ENCODE data around the gene HBB.

HBB gene

GRCh38 chr11:5246772-5247471 lies 20.1 kb upstream of the HBB start:
- DNase-seq = no peak

- DNase-seq = no peak
These were observed 18.3 kb upstream of the HBB start for GRCh38 chr11:5245155-5245554.

GRCh38 chr11:5243816-5244180 lies 16.9 kb upstream of the HBB start:
- DNase-seq = no peak

DNA sequence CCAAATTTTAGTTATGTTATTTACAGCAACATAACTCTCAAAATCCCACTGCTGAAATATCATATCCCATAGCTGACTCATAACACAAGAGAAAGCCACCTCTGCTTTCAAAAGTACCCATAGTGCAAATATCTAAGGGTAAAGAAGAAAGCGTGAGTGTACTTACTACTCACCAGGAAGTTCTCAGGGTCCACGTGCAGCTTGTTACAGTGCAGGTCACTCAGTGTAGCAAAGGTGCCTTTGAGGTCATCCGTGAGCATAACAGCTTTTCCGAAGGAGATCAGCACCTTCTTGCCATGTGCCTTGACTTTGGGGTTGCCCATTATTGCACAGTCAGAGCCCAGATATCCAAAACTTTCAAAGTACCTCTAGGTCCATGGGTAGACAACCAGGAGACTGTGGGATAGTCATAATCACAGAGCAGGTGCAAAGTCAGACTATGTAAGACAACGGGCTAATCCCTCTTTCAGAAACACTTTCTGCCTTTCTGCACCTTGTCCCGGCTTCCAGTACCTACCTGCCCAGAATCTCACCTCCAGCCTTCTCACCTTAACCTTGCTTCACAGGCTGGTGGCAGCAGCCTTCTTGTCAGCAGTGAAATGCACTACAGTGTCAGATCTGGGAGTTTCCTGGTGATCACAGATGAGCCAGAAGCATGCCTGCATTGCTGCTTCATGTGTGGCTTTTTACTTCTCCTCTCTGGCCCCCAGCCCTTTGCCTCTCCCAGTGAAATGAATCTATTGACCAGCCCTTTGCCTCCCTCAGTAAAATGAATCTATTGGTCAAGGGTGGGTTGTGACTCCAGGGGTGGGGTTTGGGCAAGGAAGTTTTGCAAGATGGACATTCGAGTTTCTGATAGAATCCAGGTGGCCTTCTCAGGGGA lies 16.3 kb upstream of the HBB start:
- no peak for DNase-seq

DNA sequence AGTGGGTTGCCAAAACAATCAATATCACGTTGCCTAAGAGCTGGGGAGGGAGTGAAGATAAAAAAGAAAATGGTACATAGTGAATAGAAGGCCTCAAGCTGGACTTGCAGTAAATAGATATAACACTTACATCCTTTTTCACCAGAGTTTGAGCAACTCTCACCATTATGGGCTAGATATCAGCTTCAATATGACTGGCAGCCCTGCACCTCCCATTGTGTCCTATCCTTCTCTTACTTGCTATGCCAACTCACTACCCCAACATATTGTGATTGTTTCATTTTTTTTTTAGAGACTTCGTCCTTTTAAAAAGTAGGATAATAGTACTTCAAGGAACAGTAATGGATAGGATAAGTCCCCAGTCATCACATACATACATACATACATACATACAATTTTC lies 15.3 kb upstream of the HBB start:
- no peak for DNase-seq

DNA sequence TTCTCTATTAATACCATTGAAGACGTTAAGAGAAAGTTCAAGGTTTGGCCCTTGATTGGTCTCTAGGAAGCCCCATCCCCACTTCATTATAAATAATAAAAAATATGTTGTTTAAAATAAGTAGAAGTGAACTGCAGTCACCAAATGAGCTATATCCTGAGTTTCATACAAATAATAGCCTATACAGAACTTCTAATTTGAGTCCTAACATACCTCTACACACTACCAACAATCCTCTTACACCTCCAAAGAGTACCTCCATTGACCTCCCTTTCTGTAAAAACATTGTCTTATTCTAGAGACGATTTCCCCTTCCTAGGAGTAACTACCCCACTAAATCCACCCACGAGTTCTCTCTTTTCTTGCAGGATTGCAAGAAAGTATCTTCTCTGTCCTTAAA lies 14.6 kb upstream of the HBB start:
- no peak for DNase-seq

DNA sequence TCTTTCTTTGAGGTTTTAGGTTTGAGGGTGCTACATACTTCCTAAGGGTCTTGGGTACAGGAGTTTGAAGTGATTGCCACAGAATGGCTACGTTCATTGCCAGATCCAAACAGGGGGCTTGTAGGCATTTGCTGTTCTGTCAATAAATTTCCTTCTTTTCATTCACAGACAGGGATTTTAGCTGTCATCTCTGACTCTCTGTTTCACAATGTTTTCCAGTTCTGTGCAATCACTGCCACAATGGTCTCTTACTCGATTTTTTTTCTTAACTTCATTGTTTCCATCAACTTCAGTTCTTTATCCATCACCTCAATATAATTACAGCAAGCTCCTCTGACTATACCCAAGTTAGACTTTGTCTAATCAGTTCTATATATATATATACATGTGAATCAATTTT lies 13.6 kb upstream of the HBB start:
- no peak for DNase-seq

GRCh38 chr11:5240056-5240455 lies 13.2 kb upstream of the HBB start:
- no peak for DNase-seq

DNA sequence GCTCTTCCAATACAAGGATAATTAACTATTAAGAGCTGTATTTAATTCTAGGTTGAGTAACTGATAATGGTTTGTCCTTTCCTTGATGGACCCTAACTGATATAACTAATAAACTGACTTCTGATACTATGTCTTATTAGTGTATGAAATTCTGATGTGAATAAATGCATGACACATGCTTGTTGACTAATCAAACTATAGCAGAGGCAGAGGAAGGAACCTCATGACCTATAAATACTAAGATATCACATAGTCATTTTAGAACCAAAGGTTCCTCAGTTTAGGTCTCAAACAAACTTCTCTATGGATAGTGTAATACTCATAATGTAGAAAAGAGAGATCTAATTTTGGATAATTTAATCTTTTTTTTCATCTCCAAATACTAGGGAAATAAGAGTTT lies 12.2 kb upstream of the HBB start:
- DNase-seq = no peak

DNA sequence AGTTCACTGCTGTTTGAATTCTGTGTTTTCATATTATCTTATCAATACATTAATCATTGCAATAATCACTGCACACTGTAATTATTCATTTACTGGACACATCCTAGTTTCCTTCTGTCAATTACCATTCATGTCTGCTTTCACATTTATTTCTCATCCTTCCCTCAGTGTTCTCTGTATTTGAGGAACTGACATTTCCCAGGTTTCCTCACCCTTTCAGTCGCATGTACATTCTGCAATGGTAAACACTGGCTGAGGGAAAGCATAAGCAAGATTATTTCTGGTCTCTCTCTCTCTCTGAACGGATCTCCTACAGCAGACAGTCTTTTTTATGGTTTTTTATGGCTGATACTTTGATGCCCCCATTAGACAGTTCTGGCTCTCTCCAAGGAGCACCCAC lies 11.6 kb upstream of the HBB start:
- DNase-seq = no peak

DNA sequence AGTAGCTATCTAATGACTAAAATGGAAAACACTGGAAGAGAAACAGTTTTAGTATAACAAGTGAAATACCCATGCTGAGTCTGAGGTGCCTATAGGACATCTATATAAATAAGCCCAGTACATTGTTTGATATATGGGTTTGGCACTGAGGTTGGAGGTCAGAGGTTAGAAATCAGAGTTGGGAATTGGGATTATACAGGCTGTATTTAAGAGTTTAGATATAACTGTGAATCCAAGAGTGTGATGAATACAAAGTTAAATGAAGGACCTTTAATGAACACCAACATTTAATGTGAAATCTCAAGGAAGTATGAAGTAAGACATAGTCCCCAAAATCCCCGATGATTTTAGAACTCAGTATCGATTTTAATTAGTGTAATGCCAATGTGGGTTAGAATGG lies 10.5 kb upstream of the HBB start:
- no peak for DNase-seq

DNA sequence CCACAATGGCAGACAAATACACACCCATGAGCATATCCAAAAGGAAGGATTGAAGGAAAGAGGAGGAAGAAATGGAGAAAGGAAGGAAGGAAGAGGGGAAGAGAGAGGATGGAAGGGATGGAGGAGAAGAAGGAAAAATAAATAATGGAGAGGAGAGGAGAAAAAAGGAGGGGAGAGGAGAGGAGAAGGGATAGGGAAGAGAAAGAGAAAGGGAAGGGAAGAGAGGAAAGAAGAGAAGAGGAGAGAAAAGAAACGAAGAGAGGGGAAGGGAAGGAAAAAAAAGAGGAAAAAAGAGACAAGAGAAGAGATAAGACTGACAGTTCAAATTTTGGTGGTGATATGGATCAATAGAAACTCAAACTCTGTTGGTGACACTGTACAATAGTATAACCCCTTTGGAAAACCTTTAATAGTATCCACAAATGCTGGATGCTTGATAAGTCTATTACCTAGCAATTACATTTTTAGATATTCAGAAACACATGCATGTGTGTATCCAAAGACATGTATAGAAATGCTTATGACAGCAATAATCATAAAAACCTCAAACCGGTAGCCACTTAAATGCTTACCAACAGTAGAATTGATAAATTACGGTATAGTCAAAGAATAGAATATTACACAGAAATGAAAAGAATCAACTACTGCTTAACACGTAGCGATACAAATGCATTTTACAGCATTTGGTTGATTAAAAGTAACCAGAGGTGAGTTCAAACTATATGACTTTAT lies 8.7 kb upstream of the HBB start:
- DNase-seq = no peak

GRCh38 chr11:5234381-5234834 lies 7.5 kb upstream of the HBB start, which contains the start of gene HBD:
Gene HBD (minus strand): TSS chr11:5234483. CDS start chr11:5234433, 50 bp downstream.
- peak; percentile 64 for DNase-seq

GRCh38 chr11:5233307-5233706 lies 6.4 kb upstream of the HBB start:
- DNase-seq = no peak

DNA sequence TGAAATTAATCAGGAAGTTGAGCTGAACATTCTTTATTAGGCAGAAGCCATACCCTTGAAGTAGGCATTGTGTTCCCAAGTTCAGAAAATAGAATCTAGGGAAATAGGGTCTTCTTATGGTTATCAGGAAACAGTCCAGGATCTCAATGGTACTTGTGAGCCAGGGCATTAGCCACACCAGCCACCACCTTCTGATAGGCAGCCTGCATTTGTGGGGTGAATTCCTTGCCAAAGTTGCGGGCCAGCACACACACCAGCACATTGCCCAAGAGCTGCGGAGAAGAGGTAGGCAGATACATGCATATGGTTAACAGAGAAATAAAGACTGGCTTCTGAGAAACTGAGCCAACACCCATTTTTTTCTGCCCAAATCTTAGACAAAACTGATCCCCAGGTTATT lies 6.0 kb upstream of the HBB start:
- DNase-seq = no peak

- peak; percentile 11 for DNase-seq
These were observed 5.3 kb upstream of the HBB start for GRCh38 chr11:5232176-5232575.

DNA sequence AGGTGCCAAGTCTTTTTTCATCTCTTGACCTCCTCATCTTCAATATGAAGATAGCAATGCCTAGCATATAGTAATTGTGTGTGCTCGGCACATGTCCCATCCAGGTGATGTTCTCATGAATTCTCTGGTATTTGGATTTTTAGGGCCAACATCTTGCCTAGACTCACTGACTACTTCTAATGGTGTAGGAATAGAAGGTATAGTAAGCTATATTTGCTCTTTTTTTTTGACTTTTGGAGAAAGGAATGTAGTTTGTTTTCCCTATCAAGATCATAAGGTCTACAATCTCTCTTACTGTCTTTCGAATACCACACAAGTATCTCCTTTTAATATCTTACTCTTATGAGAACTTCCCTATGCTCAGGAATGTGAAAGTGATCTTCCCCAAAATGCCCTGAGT lies 4.2 kb upstream of the HBB start:
- DNase-seq = no peak

- DNase-seq = no peak
These were observed 3.4 kb upstream of the HBB start for GRCh38 chr11:5230266-5230665.

DNA sequence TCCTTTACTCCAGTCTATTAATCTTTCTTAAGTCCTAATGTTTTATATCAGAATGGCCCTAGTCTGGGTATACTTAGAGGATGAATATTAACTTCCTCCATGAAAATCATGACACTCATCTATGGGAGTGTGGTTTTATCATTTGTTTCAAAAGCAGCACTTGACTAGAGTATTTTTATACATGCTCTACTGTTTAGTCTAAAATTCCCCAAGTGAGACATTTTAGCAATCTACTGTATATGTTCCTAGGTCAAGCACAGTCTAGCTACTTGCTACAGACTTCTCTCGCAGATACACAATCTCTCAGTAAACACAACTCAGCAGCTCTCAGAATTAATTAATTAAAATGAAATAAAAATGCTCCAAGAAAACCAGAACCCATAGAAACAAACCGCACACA lies 2.9 kb upstream of the HBB start:
- DNase-seq = no peak

GRCh38 chr11:5229356-5229755 lies 2.5 kb upstream of the HBB start:
- no peak for DNase-seq

- no peak for DNase-seq
These were observed 1.3 kb upstream of the HBB start for GRCh38 chr11:5228124-5228523.

GRCh38 chr11:5227681-5228080 lies 810 bp upstream of the HBB start:
- DNase-seq = no peak

DNA sequence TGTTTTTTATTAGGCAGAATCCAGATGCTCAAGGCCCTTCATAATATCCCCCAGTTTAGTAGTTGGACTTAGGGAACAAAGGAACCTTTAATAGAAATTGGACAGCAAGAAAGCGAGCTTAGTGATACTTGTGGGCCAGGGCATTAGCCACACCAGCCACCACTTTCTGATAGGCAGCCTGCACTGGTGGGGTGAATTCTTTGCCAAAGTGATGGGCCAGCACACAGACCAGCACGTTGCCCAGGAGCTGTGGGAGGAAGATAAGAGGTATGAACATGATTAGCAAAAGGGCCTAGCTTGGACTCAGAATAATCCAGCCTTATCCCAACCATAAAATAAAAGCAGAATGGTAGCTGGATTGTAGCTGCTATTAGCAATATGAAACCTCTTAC lies 1.4 kb downstream of the HBB start:
- DNase-seq = no peak

Data from MV-4-11 (cell line).